HS-5 (cell line): ENCODE data around the gene CAMSAP3.

Source experiments
- DNase-seq: peaks from one replicate; pipeline ENCODE4 v3.0.0-alpha.2; 2012; ENCODE audit warnings: low read depth

CAMSAP3 gene

GRCh38 chr19:7578127-7578526 lies 17.5 kb upstream of the CAMSAP3 start:
- DNase-seq = no peak

GRCh38 chr19:7579182-7579581 lies 16.5 kb upstream of the CAMSAP3 start:
- no peak for DNase-seq

GRCh38 chr19:7582446-7582845 lies 13.2 kb upstream of the CAMSAP3 start:
- DNase-seq = no peak

GRCh38 chr19:7589822-7590221 lies 5.8 kb upstream of the CAMSAP3 start:
- DNase-seq = no peak

GRCh38 chr19:7590256-7590655 lies 5.4 kb upstream of the CAMSAP3 start:
- DNase-seq = no peak

GRCh38 chr19:7596211-7596937 lies 711 bp downstream of the CAMSAP3 start:
- DNase-seq = no peak

- DNase-seq = no peak
These were observed 2.0 kb downstream of the CAMSAP3 start for GRCh38 chr19:7597689-7598088.

GRCh38 chr19:7598180-7598579 lies 2.5 kb downstream of the CAMSAP3 start:
- no peak for DNase-seq

- no peak for DNase-seq
These were observed 5.1 kb downstream of the CAMSAP3 start for GRCh38 chr19:7600721-7601120.

GRCh38 chr19:7602240-7602934 lies 6.7 kb downstream of the CAMSAP3 start:
- DNase-seq = no peak

- no peak for DNase-seq
These were observed 7.4 kb downstream of the CAMSAP3 start for GRCh38 chr19:7602935-7603497.

- DNase-seq = no peak
These were observed 8.3 kb downstream of the CAMSAP3 start for GRCh38 chr19:7603919-7604318.

- no peak for DNase-seq
These were observed 10.0 kb downstream of the CAMSAP3 start for GRCh38 chr19:7605490-7606222.

GRCh38 chr19:7606289-7606688 lies 10.6 kb downstream of the CAMSAP3 start:
- no peak for DNase-seq

- no peak for DNase-seq
These were observed 11.7 kb downstream of the CAMSAP3 start for GRCh38 chr19:7607212-7607873.

- no peak for DNase-seq
These were observed 12.4 kb downstream of the CAMSAP3 start for GRCh38 chr19:7607874-7608560.

- DNase-seq = no peak
These were observed 15.0 kb downstream of the CAMSAP3 start for GRCh38 chr19:7610491-7611240.

- DNase-seq = no peak
These were observed 16.0 kb downstream of the CAMSAP3 start for GRCh38 chr19:7611541-7612279.

GRCh38 chr19:7612282-7613274 lies 16.9 kb downstream of the CAMSAP3 start:
- DNase-seq = no peak
